MM.1S (cell line): Measurements from ENCODE around the gene UNC5A.

ENCODE experiments used
- EZH2 ChIP-seq: fragments of 300-600 bp; sonication (generic); optimal IDR thresholded peaks from 2 replicates; pipeline ENCODE3; 2017; ENCODE audit warnings: low read depth, mild to moderate bottlenecking, antibody characterized with exemption, low read length, mixed read lengths
- EZH2phosphoT487 ChIP-seq: fragments of 300-600 bp; sonication (generic); IDR thresholded peaks from 2 replicates; pipeline ENCODE4 v1.6.1; 2018; ENCODE audit warnings: antibody characterized with exemption, low read length
- TF ChIP-seq, protein P1 (sequence below): fragments of 300-600 bp; sonication (generic); IDR thresholded peaks from 2 replicates; pipeline ENCODE4 v1.5.1; 2016; ENCODE audit warnings: antibody characterized with exemption, low read length, mixed read lengths

DNA sequence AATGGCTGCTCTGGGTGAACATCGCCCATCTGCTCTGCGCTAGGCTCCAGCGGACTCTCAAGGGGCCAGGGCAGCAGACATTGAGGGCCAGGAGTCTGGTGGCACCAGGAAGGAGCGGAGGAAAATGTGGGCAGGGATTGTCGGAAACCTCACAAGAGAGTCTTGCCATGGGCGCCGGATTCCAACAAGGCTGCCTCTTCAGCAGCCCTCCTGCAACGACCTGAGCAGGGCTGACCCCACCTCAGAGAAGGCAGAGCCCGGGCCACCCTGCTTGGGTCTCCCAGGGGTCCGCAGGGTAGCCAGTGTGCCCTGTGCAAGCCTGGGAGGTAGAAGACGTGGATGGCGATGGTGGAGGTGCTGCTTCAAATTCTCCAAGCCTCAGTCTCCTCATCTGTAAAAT, 11.4 kb upstream of the UNC5A start:
- TF ChIP-seq EZH2phosphoT487 (no peak), EZH2 (no peak)
- TF ChIP-seq, protein P1, sequence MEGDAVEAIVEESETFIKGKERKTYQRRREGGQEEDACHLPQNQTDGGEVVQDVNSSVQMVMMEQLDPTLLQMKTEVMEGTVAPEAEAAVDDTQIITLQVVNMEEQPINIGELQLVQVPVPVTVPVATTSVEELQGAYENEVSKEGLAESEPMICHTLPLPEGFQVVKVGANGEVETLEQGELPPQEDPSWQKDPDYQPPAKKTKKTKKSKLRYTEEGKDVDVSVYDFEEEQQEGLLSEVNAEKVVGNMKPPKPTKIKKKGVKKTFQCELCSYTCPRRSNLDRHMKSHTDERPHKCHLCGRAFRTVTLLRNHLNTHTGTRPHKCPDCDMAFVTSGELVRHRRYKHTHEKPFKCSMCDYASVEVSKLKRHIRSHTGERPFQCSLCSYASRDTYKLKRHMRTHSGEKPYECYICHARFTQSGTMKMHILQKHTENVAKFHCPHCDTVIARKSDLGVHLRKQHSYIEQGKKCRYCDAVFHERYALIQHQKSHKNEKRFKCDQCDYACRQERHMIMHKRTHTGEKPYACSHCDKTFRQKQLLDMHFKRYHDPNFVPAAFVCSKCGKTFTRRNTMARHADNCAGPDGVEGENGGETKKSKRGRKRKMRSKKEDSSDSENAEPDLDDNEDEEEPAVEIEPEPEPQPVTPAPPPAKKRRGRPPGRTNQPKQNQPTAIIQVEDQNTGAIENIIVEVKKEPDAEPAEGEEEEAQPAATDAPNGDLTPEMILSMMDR = no peak
